ENCODE results near the gene POP7.

- TF ChIP-seq POLR2A (IDR thresholded peaks at IDR 0.05) (no peak), EP300 (IDR thresholded peaks at IDR 0.05; ENCODE audit: low read depth) (no peak)
- TF ChIP-seq, protein P1, sequence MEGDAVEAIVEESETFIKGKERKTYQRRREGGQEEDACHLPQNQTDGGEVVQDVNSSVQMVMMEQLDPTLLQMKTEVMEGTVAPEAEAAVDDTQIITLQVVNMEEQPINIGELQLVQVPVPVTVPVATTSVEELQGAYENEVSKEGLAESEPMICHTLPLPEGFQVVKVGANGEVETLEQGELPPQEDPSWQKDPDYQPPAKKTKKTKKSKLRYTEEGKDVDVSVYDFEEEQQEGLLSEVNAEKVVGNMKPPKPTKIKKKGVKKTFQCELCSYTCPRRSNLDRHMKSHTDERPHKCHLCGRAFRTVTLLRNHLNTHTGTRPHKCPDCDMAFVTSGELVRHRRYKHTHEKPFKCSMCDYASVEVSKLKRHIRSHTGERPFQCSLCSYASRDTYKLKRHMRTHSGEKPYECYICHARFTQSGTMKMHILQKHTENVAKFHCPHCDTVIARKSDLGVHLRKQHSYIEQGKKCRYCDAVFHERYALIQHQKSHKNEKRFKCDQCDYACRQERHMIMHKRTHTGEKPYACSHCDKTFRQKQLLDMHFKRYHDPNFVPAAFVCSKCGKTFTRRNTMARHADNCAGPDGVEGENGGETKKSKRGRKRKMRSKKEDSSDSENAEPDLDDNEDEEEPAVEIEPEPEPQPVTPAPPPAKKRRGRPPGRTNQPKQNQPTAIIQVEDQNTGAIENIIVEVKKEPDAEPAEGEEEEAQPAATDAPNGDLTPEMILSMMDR (IDR thresholded peaks at IDR 0.05) = no peak
These were observed 14.4 kb downstream of the POP7 start, which contains the start of gene EPO for GRCh38 chr7:100720279-100720670.
